ENCODE data around the gene SLC44A1.

The SLC44A1 gene

GRCh38 chr9:105306351-105307140, 62.1 kb downstream of the SLC44A1 start:
- DNase-seq = peak in 1 of 2 donors; percentile 50

DNA sequence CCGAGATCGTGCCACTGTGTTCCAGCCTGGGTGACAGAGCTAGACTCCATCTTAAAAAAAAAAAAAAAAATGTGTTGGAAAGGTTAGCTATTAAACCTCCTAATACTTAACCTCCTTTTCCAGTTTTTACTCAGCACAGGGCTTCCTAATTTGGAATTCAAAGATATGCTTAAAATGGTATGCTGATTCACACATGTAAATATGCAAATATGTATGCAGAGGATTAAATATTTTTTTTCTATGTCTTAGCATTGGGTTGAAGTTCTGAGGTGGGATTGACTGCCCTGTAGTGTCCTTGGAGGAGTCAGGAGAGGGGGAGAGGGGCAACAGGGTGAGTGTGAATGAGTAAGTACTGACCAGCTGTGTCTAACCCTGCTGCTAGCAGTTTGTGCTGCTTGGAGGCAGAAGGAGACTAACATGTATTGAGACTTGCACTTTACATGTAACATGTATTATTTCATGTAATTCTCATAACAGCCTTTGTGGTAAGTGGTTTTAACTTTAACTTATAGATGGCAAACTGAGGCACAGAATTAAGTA, 63.2 kb downstream of the SLC44A1 start:
- DNase-seq = no peak

GRCh38 chr9:105308461-105309341, 64.2 kb downstream of the SLC44A1 start:
- no peak for DNase-seq

DNA sequence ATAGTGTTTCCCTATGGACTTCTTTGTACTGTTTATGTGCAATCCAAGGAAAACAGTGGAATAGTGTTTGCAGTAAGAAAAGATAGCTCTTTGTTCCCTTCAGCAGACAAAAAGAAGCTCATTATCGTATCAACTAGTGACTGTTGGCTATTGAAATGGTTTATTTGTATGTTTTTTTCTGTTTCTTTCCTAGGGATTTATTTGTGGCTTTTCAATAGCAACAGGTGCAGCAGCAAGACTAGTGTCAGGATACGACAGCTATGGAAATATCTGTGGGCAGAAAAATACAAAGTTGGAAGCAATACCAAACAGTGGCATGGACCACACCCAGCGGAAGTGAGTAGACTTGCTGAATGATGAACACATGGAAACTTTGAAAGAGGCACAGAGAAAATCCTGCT, 65.1 kb downstream of the SLC44A1 start:
- peak in 1 of 2 donors; percentile 21 for DNase-seq

- no peak for DNase-seq
Measured at GRCh38 chr9:105311306-105311705, 66.9 kb downstream of the SLC44A1 start.

DNA sequence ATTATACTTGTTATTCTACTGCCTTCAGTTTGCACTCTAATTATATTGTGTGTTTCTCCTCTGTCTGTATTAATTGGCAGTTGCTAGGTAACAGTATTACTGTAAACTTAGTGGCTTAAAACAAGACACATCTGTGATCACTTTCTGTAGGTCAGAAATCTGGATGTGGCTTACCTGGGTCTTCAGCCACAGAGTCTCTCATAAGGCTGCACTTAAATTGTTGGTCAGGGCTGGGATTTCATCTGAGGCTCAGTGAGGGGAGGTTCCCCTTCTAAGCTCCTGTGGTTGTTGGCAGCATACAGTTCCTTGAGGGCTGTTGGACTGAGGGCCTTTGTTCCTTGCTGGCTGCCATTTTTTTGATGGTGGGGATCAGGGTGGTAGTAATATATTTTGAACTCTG, 68.8 kb downstream of the SLC44A1 start:
- DNase-seq = no peak

- DNase-seq = no peak
Measured at GRCh38 chr9:105316703-105317102, 72.3 kb downstream of the SLC44A1 start.

GRCh38 chr9:105318729-105319191, 74.3 kb downstream of the SLC44A1 start:
- no peak for DNase-seq

- no peak for DNase-seq
Measured at GRCh38 chr9:105319202-105319813, 74.9 kb downstream of the SLC44A1 start.

DNA sequence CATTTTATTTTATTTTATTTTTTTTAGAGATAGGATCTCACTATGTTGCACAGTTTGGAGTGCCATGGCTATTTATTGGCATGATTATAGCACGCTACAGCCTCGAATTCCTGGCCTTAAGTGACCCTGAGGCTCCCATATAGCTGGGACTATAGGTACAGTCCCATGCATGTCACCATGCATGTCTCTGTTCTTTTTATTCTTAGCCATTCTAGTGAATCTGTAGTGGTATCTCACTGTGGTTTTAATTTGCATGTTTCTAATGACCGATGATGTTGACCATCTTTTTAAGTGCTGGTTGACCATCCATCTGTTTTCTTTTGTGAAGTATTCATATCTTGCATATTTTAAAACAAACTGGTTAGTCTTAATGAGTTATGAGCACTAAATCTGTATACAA, 76.1 kb downstream of the SLC44A1 start:
- no peak for DNase-seq

DNA sequence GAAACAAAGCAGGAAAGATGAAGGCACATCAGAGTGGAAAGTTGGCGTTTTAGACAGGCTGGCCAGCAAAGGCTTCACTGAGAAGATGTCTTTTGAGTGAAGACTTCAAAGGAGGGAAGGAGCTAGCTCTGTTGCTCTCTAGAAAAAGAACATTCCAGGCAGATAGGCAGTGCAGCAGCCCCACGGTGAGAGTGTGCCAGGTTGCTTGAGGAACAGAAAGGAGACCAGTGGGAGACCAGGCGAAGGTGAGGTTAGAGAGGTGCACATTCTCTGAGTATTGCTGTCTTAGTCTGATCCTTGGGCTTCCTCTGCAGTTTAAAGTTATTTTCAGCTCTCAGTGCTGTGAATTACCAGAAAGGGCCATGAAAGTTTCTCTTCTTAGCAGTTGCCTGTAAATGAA, 83.8 kb downstream of the SLC44A1 start:
- no peak for DNase-seq

DNA sequence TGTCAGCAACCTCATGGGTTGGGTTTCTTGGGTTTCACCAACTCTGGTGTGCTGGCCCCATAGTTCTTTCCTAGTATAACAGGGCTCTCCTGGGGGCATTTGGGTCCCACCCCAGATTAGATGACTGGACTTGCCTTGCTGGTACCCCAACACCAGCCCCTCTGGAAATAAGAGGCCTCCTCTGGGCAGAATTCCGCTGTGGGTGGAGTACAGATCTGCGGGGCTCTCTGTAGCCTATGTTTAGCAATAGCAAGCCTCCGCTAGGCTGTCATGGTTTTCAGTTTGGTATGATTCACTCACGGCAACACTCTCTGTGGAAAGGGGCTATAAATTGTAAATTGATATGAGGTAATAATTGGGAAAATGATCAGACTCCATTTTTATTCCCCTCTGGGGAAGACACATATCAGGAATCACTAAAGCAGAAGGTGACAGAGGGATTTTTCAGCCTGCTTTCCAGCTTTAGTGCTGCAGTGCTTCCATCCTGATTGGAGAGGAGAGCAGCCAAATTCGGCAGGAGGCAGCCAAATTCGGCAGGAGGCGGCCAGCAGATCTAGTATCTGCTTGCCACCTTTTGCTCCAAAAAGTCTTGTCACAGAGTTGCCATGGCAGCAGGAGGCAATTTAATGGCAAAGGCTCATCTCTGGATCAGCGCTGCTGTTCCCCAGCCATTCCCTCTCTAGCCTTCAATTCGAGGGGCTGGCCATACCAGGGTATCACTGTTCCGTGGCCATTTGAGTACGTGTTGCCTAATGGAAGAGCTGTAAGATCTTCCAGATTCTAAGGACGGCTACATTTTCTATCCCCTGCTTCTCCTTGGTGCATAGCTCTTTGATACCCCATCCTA, 84.6 kb downstream of the SLC44A1 start:
- DNase-seq = no peak

DNA sequence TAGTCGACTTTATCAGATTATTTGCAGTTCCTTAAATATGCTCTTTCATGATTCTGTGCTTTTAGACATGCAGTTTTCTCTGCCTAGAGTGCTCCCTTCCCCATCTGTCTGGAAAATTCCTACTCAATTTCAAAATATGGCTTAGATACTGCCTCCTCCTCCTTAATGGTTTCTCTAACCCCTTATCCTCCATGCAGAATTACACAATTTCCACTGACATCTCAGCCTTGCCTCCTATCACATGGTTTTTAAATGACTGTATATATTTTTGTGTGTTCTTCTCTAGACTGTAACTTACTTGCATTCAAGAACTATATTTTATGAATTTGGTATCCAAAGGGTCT, 85.2 kb downstream of the SLC44A1 start:
- peak; percentile 28 to 30 for DNase-seq

GRCh38 chr9:105330201-105330600, 85.8 kb downstream of the SLC44A1 start:
- peak in 1 of 2 donors; percentile 18 for DNase-seq

DNA sequence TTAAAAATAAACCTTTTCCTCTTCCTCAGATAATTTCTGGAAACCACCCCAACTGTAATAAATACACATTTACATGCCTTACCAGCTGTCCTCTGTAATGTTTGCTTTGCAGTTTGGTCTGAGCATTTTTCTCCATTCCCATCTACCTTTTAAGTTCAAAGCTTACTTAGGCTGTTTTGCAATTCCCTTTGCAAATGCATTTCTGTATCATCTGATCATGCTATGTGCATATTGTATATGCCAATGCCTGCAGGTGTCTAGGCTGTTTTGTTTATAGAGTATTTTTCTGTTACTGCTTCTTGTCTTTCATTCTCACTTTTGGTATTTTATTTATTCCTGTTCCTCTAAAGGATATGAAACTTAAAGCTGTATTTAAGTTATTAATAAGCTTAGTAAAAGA, 86.3 kb downstream of the SLC44A1 start:
- DNase-seq = no peak

DNA sequence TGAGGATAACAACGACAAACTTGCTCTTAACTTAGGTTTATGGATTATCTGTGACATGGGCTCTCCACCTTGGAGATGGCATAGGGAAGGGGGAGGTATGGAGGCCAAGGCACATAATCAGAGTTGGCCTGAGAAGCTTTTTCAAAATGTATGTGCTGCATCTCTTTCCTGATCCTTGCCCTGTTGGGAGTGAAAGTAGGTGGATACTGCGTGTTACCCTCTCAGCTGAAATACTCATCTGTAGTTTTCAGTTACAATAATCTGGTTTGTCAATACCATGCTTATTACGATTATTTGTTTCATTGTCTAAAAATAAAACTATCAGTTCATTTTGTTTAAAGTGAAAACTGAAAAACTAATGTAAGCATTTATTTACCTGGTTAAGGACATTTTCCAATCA, 86.7 kb downstream of the SLC44A1 start:
- no peak for DNase-seq

- no peak for DNase-seq
Measured at GRCh38 chr9:105331755-105332154, 87.3 kb downstream of the SLC44A1 start.

DNA sequence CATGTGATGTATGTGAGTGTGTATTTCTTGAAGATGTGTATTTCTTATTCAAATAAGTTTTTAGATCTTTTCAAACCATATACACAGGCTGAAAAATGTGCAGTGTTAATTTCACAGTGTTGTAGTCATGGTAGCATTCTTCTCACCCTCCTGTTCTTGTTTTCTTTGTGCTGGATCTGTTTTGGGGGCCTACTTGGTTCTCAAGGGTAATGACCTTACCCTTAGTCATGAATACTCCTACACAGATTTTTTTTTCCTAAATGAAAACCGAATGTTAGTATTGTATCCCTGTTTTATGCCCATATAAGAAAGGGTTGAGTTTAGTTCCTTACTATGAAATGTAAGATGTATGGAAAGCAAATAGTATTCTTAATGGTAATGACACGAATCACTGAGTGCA, 88.0 kb downstream of the SLC44A1 start:
- peak in 1 of 2 donors; percentile 16 for DNase-seq

GRCh38 chr9:105333076-105333475, 88.6 kb downstream of the SLC44A1 start:
- no peak for DNase-seq

GRCh38 chr9:105333811-105334210, 89.4 kb downstream of the SLC44A1 start:
- DNase-seq = no peak

DNA sequence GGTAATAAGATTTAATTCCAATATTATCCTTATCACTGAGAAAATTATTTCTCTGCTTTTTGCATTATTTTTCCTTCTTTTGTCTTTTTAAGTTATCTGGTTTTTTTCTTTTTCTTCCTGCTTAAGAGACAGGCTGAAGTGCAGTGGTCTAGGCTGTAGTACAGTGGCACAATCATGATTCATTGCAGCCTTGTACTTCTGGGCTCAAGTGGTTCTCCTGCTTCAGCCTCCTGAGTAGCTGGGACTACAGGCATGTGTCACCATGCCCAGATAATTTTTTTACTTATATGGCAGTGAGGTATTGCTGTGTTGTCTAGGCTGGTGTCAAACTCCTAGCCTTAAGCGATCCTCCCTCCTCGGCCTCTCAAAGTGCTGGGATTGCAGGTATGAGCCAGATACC, 93.9 kb downstream of the SLC44A1 start:
- no peak for DNase-seq

GRCh38 chr9:105339849-105340248, 95.4 kb downstream of the SLC44A1 start:
- DNase-seq = no peak

Measured in inflammatory macrophage treated with lipopolysaccharide for 1 hour (primary cell).